Brain microvascular endothelial cell (primary cell): ENCODE data around the gene ZBTB46.

ENCODE experiments used
- DNase-seq: peaks from one replicate; pipeline ENCODE4 v3.0.0-alpha.2; 2020
- H3K27ac ChIP-seq: fragments of 250-450 bp; sonication (Bioruptor Pico); 2 replicates; pipeline ENCODE4 v1.5.1; 2020; ENCODE audit warnings: mild to moderate bottlenecking, moderate library complexity
- H3K27me3 ChIP-seq: fragments of 250-450 bp; sonication (Bioruptor Pico); replicated peaks from 2 replicates; pipeline ENCODE4 v1.5.1; 2020; ENCODE audit warnings: mild to moderate bottlenecking
- H3K36me3 ChIP-seq: fragments of 250-450 bp; sonication (Bioruptor Pico); replicated peaks from 2 replicates; pipeline ENCODE4 v1.5.1; 2020; ENCODE audit warnings: mild to moderate bottlenecking
- H3K4me3 ChIP-seq: 2 replicates; pipeline ENCODE4 v1.5.1; 2011; ENCODE audit warnings: low read depth, mild to moderate bottlenecking, control low read depth, low read length, moderate library complexity
- CTCF ChIP-seq: IDR thresholded peaks from 2 replicates; pipeline ENCODE4 v1.5.1; 2011; ENCODE audit warnings: low read depth, mild to moderate bottlenecking, moderate library complexity, low read length, control low read depth, inconsistent platforms; ENCODE audit errors: missing control alignments
- in situ Hi-C: cut with HindIII; loops from 2 replicates; pipeline ENCODE4 v1.10.0; 2017; ENCODE audit warnings: low sequenced_read_pairs, low pct_ligation_motif_present

The ZBTB46 gene

GRCh38 chr20:63825331-63826118 is 5.5 kb downstream of the ZBTB46 start:
- no peak for TF ChIP-seq CTCF
- H3K27me3 ChIP-seq = peaks cover 4% of the 10 kb centered on the region
- in situ Hi-C loops = no loop called here
- H3K4me3 ChIP-seq = no peak overlapping the region
- no peaks in the 10 kb centered on the region for H3K36me3 ChIP-seq
- H3K27ac ChIP-seq = no peak overlapping the region
- DNase-seq = no peak

DNA sequence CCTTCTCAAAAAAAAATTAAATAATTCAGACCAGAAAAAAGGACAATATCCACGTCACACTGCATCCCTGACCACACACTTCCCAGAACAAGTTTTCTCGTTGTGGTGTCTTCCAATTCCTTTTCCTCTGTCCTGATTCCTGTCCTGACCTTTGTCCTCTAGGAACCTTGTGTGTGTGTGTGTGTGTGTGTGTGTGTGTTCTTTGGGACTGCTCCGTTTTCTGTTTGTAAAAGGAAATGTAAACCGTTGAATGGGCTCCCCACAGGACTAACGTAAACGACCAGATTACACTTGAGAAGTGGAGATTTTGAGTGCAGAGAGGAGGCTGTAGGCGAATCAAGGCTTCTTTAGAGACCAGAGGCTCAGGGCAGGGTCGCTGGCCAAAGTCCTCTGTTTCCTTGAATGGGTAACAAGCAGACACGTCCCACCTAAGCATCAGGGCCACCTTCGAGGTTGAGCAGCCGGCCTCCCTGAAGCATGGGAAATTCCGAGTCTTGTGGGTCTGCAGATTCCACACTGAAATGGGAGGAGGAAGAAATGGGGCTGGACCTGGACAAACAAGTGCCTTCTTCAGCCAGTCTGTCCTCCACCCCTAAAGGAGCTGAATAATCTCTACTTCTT is 7.3 kb downstream of the ZBTB46 start:
- in situ Hi-C loops = no loop called here
- no peak for TF ChIP-seq CTCF
- H3K27ac ChIP-seq = no peak overlapping the region
- no peaks in the 10 kb centered on the region for H3K36me3 ChIP-seq
- no peak overlapping the region for H3K4me3 ChIP-seq
- peaks cover 1% of the 10 kb centered on the region for H3K27me3 ChIP-seq
- no peak for DNase-seq

DNA sequence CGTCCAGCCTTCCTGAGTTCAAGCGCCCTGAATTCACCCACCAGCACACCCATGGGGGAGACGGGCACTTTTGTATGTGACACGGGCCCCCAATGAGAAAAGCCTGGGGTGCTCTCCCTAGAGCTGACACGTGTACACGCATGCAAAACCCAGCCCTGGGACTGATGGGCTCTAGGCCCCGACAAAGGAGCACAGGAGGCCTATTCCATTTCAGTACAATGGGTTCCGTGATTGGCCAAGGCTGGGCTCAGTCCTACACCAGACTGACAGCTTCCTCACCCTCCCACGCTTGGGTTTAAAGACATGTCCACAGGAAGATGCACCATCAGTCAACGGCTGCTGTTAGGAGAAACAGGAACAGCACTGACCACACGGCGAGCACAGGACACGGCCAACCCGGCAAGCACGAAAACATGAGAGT is 8.8 kb downstream of the ZBTB46 start:
- in situ Hi-C loops = no loop called here
- no peak overlapping the region for H3K27ac ChIP-seq
- DNase-seq = no peak
- no peaks in the 10 kb centered on the region for H3K36me3 ChIP-seq
- H3K27me3 ChIP-seq = no peaks in the 10 kb centered on the region
- no peak overlapping the region for H3K4me3 ChIP-seq
- no peak for TF ChIP-seq CTCF

GRCh38 chr20:63821811-63822210 is 9.3 kb downstream of the ZBTB46 start:
- Histone ChIP-seq H3K27me3 (no peaks in the 10 kb centered on the region), H3K4me3 (no peak overlapping the region), H3K27ac (no peak overlapping the region), H3K36me3 (no peaks in the 10 kb centered on the region)
- DNase-seq = no peak
- in situ Hi-C loops = no loop called here
- no peak for TF ChIP-seq CTCF

- in situ Hi-C loops = no loop called here
- Histone ChIP-seq H3K27me3 (no peaks in the 10 kb centered on the region), H3K36me3 (no peaks in the 10 kb centered on the region), H3K4me3 (no peak overlapping the region), H3K27ac (no peak overlapping the region)
- TF ChIP-seq CTCF = peak; percentile 58
- DNase-seq = peak; percentile 30
Measured at GRCh38 chr20:63819224-63819921, 11.7 kb downstream of the ZBTB46 start.
